IPS DF 4.7 (cell line): ENCODE results near the gene PADI1.

Source experiments
- DNase-seq: peaks from one replicate; pipeline ENCODE4 v3.0.0-alpha.2; 2013; ENCODE audit warnings: low spot score; ENCODE audit errors: extremely low read depth

PADI1 gene

GRCh38 chr1:17183388-17184160, 21.4 kb upstream of the PADI1 start:
- no peak for DNase-seq

GRCh38 chr1:17184161-17184665, 20.7 kb upstream of the PADI1 start:
- DNase-seq: no peak

GRCh38 chr1:17184822-17185484, 20.0 kb upstream of the PADI1 start:
- DNase-seq: no peak

- DNase-seq: no peak
Measured at GRCh38 chr1:17185485-17185860, 19.5 kb upstream of the PADI1 start.

- DNase-seq: no peak
Measured at GRCh38 chr1:17186216-17186909, 18.6 kb upstream of the PADI1 start.

GRCh38 chr1:17187051-17187450, 17.9 kb upstream of the PADI1 start:
- DNase-seq: no peak

- no peak for DNase-seq
Measured at GRCh38 chr1:17188217-17188616, 16.7 kb upstream of the PADI1 start.

GRCh38 chr1:17188889-17189631, 15.9 kb upstream of the PADI1 start:
- no peak for DNase-seq

- DNase-seq: no peak
Measured at GRCh38 chr1:17189632-17189990, 15.3 kb upstream of the PADI1 start.

- no peak for DNase-seq
Measured at GRCh38 chr1:17190010-17190995, 14.6 kb upstream of the PADI1 start.

- DNase-seq: no peak
Measured at GRCh38 chr1:17191990-17192242, 13.0 kb upstream of the PADI1 start.

GRCh38 chr1:17192394-17193221, 12.3 kb upstream of the PADI1 start:
- no peak for DNase-seq

- DNase-seq: no peak
Measured at GRCh38 chr1:17193222-17194132, 11.5 kb upstream of the PADI1 start.

GRCh38 chr1:17194133-17194475, 10.8 kb upstream of the PADI1 start:
- no peak for DNase-seq

- no peak for DNase-seq
Measured at GRCh38 chr1:17194615-17195528, 10.1 kb upstream of the PADI1 start.

- DNase-seq: no peak
Measured at GRCh38 chr1:17195731-17196130, 9.2 kb upstream of the PADI1 start.

- DNase-seq: no peak
Measured at GRCh38 chr1:17196496-17197185, 8.3 kb upstream of the PADI1 start.
